H1 (cell line): ENCODE results near the gene TTBK1. TPM values are rescaled to one million over a fixed set of nuclear protein-coding genes. Genes with fewer than 3 reads are reported as not detected.

Source experiments
- JUN ChIP-seq: IDR thresholded peaks from 2 replicates; pipeline ENCODE4 v1.6.1; 2011; ENCODE audit warnings: low read depth, mild to moderate bottlenecking, improper control_type of control experiment, low read length
- NANOG ChIP-seq: IDR thresholded peaks from 2 replicates; pipeline ENCODE4 v1.6.1; 2011; ENCODE audit warnings: low read length, low read depth, mild to moderate bottlenecking, inconsistent platforms; ENCODE audit not compliant: insufficient read depth, poor library complexity, severe bottlenecking
- RNF2 ChIP-seq: fragments of 200-900, 300-1000 bp; sonication (generic); IDR thresholded peaks from 2 replicates; pipeline ENCODE4 v1.7.1; 2016; ENCODE audit warnings: borderline replicate concordance, low read depth, mild to moderate bottlenecking, antibody characterized with exemption, low read length; ENCODE audit not compliant: poor library complexity, severe bottlenecking; ENCODE audit errors: missing control alignments
- SIN3A ChIP-seq, 2 experiments: IDR thresholded peaks in 1 of 2; conservative IDR thresholded peaks in 1 of 2; 2 replicates each; pipeline ENCODE4 v1.6.1; 2011 to 2012; ENCODE audit warnings: low read length in 2 of 2, improper control_type of control experiment in 1 of 2, low read depth in 1 of 2, mild to moderate bottlenecking in 1 of 2
- polyA plus RNA-seq, 7 experiments: library from polyadenylated mRNA; depleted of rRNA in 3 of 7; stranded (reverse) in 5 of 7; unstranded in 2 of 7; fragments of >200 nt in 5 of 7; fragments of 200-250 nt in 2 of 7; gene quantifications; 1 replicate in 5 of 7; 2 replicates in 1 of 7; 4 replicates in 1 of 7; pipeline versions ENCODE4 v1.2.1 to v1.2.3, GENCODE V29; 2011 to 2013; ENCODE audit warnings: missing spikeins in 2 of 7, mixed read lengths in 2 of 7
- total RNA-seq: library from RNA; stranded (reverse); fragmentation: NEBNext Ultra II Directional; extraction: Animal tissue kit (Norgen Biotek cat#: 25700); gene quantifications from 2 replicates; pipeline ENCODE4 v1.2.1, GENCODE V29; 2021
- TF ChIP-seq, protein P1 (sequence below): IDR thresholded peaks from 2 replicates; pipeline ENCODE4 v1.6.1; 2011; ENCODE audit warnings: low read depth, mild to moderate bottlenecking, low read length; ENCODE audit not compliant: insufficient read depth
- TF ChIP-seq, protein P2 (sequence below), 3 experiments: IDR thresholded peaks; 1 replicate in 2 of 3; 2 replicates in 1 of 3; pipeline versions ENCODE4 v1.5.1 to v1.6.1; 2011; ENCODE audit warnings: low read length in 3 of 3, mild to moderate bottlenecking in 3 of 3, inconsistent platforms in 2 of 3, low read depth in 1 of 3, moderate library complexity in 1 of 3; ENCODE audit not compliant: insufficient read depth in 1 of 3; ENCODE audit errors: control extremely low read depth in 1 of 3

TTBK1 gene
- total and polyA plus RNA-seq, 2 of the 8 experiments (the other 6 are each of a cell fraction or from before 2014, with no cell fraction given) = 0.53 to 1.6 TPM

DNA sequence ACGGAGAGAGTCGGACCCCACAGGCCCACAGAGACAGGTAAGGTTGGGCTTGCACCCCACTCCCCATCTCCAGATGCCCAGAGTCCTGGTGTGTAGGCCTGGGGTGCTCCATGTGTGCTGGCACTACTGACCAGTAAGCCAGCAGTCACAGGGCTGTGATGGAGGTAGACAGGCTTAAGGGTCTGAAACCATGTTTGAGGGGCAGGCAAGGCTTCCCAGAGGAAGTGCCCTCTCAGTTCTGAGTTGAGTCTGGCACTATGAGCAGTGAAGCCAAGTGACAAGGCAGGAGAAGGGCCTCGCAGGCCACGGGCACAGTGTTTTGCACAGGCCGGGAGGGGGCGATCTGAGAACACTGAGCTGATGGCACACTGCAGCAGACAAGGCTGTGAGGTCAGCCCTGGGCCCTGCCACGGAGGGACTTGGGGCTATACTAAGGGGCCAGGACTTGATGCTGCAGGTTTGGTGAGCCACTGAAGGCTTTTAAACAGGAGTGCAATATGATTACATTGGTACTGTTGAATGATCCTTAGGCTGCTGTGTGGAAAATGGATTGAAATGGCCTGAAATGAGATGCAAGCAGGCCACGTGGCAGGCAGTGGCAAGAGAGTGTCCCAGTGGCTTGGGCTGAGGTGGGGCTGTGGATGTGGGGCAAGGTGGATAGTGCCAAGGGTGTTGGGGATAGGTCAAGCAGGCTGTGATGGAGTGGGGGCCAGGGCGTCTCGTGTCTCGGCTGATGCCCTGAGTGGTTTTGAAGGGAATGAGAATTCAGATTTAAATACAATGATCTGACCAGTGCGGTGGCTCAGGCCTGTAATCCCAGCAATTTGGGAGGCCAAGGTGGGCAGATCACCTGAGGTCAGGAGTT lies 20.3 kb downstream of the TTBK1 start (continued):
- no peak for TF ChIP-seq RNF2
- TF ChIP-seq JUN = 0 out of 2 replicates have a peak, but pooled peaks have one; percentile 29
- TF ChIP-seq, protein P1, sequence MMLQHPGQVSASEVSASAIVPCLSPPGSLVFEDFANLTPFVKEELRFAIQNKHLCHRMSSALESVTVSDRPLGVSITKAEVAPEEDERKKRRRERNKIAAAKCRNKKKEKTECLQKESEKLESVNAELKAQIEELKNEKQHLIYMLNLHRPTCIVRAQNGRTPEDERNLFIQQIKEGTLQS = no peak
- TF ChIP-seq SIN3A (conservative IDR thresholded peaks at IDR 0.05 in 1 of 2, IDR thresholded peaks at IDR 0.05 in 1 of 2; ENCODE audit: low read depth in 1 of 2, low read length in 2 of 2) = 0 out of 4 replicates have a peak, but pooled peaks of 1 of the 2 experiments have one; percentile 53
- no peak for TF ChIP-seq NANOG
- TF ChIP-seq, protein P2, sequence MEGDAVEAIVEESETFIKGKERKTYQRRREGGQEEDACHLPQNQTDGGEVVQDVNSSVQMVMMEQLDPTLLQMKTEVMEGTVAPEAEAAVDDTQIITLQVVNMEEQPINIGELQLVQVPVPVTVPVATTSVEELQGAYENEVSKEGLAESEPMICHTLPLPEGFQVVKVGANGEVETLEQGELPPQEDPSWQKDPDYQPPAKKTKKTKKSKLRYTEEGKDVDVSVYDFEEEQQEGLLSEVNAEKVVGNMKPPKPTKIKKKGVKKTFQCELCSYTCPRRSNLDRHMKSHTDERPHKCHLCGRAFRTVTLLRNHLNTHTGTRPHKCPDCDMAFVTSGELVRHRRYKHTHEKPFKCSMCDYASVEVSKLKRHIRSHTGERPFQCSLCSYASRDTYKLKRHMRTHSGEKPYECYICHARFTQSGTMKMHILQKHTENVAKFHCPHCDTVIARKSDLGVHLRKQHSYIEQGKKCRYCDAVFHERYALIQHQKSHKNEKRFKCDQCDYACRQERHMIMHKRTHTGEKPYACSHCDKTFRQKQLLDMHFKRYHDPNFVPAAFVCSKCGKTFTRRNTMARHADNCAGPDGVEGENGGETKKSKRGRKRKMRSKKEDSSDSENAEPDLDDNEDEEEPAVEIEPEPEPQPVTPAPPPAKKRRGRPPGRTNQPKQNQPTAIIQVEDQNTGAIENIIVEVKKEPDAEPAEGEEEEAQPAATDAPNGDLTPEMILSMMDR (IDR thresholded peaks at IDR 0.05; ENCODE audit: control extremely low read depth in 1 of 3, insufficient read depth in 1 of 3, low read depth in 1 of 3, low read length in 3 of 3) = peak in 2 of 3 experiments; percentile 91 to 98; a peak in 3 of 4 replicates
